ENCODE results near the gene APOBEC3B.

GRCh38 chr22:38963872-38964271 is 18.3 kb upstream of the APOBEC3B start:
- TF ChIP-seq EZH2 (IDR thresholded peaks at IDR 0.05; ENCODE audit: low read length, unreplicated experiment), result no peak
- TF ChIP-seq CTCF (conservative IDR thresholded peaks at IDR 0.05; ENCODE audit: low read depth, low read length), result no peak

Measured in PC-3 (cell line).